ENCODE measurements around the gene CNTNAP2.

Gene CNTNAP2

GRCh38 chr7:147412782-147413556, 1296.4 kb downstream of the CNTNAP2 start:
- DNase-seq (ENCODE audit: low spot score), result no peak
- TF ChIP-seq CTCF (IDR thresholded peaks at IDR 0.05; ENCODE audit: extremely low read depth, missing control alignments), result no peak

- DNase-seq (ENCODE audit: low spot score), result no peak
- no peak for TF ChIP-seq CTCF (IDR thresholded peaks at IDR 0.05; ENCODE audit: extremely low read depth, missing control alignments)
Observed at GRCh38 chr7:147413557-147413870, 1296.9 kb downstream of the CNTNAP2 start.

- no peak for TF ChIP-seq CTCF (IDR thresholded peaks at IDR 0.05; ENCODE audit: extremely low read depth, missing control alignments)
- no peak for DNase-seq (ENCODE audit: low spot score)
Observed at GRCh38 chr7:147415991-147416390, 1299.4 kb downstream of the CNTNAP2 start.

DNA sequence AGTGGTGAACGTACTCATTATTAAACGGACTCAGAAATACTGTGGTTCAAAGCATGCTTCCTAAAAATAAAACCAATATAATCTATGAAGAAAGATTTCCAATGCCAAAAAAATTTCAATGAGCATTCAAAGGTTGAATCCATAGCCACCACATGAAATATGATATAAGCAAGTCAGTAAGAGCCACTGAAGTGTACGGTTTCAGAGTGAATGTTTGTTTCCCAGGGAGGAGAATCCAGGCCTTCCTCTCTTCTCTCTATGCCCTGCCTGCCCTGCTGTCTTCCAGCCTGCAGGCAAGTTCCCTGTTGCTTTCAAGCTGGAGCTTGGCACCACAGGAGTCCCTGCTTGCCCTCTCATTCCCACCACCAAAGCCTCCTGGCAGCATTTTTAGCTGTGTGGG, 1302.4 kb downstream of the CNTNAP2 start:
- DNase-seq (ENCODE audit: low spot score), result no peak
- no peak for TF ChIP-seq CTCF (IDR thresholded peaks at IDR 0.05; ENCODE audit: extremely low read depth, missing control alignments)

DNA sequence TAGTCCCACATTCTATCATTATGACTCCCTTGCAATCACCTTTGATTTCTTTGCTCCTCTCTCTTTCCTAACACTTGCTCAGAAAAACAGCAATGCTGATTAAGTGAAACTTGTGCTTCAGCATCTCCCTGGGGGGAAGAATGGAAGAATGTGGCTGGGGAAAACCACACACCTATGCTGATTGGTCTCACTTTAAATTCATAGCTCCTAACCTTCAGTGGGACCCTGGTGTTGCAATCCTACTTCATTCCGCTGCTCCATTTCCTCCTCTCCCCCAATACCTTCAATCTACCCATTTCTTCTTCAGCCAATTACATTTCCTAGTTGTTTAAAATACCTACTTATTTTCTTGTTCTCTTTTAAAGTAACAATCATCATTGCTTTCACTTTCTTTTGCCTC, 1307.3 kb downstream of the CNTNAP2 start:
- no peak for TF ChIP-seq CTCF (IDR thresholded peaks at IDR 0.05; ENCODE audit: extremely low read depth, missing control alignments)
- no peak for DNase-seq (ENCODE audit: low spot score)

GRCh38 chr7:147428075-147428474, 1311.5 kb downstream of the CNTNAP2 start:
- no peak for DNase-seq (ENCODE audit: low spot score)
- no peak for TF ChIP-seq CTCF (IDR thresholded peaks at IDR 0.05; ENCODE audit: extremely low read depth, missing control alignments)

GRCh38 chr7:147429961-147430360, 1313.4 kb downstream of the CNTNAP2 start:
- TF ChIP-seq CTCF (IDR thresholded peaks at IDR 0.05; ENCODE audit: extremely low read depth, missing control alignments), result no peak
- no peak for DNase-seq (ENCODE audit: low spot score)
